Head of caudate nucleus (tissue), 42 donors: Measurements from ENCODE around the gene SETDB1.
"Not testable (repeated sequence)": the region's sequence is repeated elsewhere in the genome, so short reads cannot be mapped to it uniquely, and the experiment has no call there.

Experiments
- DNase-seq, 42 donors: peaks; one replicate each; pipeline versions ENCODE4 v3.0.0 to v3.0.0-alpha.2; 2020 to 2021; ENCODE audit warnings: mixed read lengths in 7 of 42
- intact Hi-C: fragments of 100-400 bp; cut with DNase I; formaldehyde crosslinking; loops from one replicate; pipeline ENCODE4 v1.15.0; 2022

The SETDB1 gene

DNA sequence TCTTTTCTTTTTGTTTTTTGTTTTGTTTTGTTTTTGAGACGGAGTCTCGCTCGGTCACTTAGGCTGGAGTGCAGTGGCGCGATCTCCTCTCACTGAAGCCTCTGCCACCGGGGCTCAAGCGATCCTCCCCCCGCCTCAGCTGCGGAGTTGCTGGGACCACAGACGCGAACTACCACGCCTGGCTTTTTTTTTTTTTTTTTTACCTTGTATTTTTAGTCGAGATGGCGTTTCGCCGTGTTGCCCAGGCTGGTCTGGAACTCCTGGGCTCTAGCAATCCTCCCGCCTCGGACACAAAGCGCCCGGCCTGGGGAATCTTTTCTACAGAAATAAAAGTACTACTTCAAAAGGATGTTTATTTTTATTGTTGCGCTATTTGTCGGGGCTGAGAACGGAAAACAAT lies 1.1 kb upstream of the SETDB1 start:
- peak in 11 of 42 donors; percentile 3 to 47 (median 24) for DNase-seq
- intact Hi-C loops = loop anchor here (10.0 kb wide), 1 partner anchor 50 kb away; the partner anchor contains the start of gene CERS2

DNA sequence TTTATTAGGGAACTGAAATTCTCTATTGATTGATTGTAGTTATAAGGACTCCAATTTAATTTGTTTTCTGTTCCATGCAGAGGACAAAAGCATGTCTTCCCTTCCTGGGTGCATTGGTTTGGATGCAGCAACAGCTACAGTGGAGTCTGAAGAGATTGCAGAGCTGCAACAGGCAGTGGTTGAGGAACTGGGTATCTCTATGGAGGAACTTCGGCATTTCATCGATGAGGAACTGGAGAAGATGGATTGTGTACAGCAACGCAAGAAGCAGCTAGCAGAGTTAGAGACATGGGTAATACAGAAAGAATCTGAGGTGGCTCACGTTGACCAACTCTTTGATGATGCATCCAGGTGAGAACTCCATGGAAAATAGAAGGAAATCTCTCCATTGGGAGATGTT lies 1.5 kb downstream of the SETDB1 start:
- DNase-seq = no peak
- intact Hi-C loops = loop anchor here (10.0 kb wide), 1 partner anchor 47 kb away; the partner anchor contains the start of gene CERS2

DNA sequence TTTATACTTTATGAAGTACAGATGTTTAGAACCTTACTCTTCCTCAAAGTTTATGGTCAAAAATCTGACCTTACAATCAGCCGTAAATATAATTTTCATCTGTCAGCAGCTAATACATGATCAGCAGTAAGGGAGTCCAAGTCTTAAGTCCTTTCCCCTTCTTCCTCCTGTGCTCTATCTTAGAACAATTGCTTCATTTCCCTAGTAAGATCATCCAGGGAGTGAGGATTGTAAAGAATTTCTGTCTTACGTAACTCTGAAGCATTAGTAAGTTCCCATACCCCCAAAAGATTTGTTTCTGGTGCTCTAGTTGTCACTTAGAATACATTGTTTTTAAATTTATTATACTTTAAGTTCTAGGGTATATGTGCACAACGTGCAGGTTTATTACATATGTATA lies 2.1 kb downstream of the SETDB1 start:
- no peak for DNase-seq
- intact Hi-C loops = loop anchor here (10.0 kb wide), 1 partner anchor 47 kb away; the partner anchor contains the start of gene CERS2

DNA sequence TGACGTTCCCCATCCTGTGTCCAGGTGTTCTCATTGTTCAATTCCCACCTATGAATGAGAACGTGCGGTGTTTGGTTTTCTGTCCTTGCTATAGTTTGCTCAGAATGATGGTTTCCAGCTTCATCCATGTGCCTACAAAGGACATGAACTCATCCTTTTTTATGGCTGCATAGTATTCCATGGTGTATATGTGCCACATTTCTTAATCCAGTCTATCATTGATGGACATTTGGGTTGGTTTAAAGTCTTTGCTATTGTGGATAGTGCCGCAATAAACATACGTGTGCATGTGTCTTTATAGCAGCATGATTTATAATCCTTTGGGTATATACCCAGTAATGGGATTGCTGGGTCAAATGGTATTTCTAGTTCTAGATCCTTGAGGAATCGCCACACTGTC lies 2.6 kb downstream of the SETDB1 start:
- DNase-seq = not testable (repeated sequence)
- intact Hi-C loops = loop anchor here (10.0 kb wide), 1 partner anchor 46 kb away; the partner anchor contains the start of gene CERS2

DNA sequence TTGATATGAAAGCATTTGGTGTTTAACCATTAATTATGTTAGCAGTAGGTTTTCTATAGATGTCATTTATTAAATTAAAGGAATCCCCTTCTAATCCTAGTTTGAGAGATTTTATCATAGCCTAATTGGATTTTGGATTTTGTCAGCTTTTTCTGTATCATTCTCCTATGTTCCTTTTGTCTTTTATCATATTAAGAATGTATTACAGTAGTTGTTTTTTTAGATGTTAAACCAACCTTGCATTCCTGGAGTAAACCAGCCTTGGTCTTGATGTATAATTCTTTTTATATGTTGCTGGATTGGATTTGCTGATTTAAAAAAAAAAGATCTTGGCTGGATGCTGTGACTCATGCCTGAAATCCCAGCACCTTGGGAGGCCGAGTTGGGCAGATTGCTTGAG lies 5.6 kb downstream of the SETDB1 start:
- intact Hi-C loops = no loop called here

DNA sequence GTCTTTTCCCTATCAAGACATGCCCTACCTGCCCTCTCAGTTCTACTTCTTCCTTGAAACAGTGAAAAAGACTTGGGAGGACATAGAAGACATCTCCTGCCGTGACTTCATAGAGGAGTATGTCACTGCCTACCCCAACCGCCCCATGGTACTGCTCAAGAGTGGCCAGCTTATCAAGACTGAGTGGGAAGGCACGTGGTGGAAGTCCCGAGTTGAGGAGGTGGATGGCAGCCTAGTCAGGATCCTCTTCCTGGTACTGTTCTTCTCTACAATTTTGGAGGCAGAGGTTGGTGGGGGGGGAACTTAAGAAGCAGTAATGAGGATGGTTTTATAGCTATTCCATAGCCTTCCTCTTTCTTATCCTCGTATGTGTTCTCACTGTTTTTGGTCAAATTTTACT lies 18.7 kb downstream of the SETDB1 start:
- intact Hi-C loops = no loop called here

More for the DNA sequence above, 5.6 kb downstream of the SETDB1 start:
- no peak for DNase-seq

DNA sequence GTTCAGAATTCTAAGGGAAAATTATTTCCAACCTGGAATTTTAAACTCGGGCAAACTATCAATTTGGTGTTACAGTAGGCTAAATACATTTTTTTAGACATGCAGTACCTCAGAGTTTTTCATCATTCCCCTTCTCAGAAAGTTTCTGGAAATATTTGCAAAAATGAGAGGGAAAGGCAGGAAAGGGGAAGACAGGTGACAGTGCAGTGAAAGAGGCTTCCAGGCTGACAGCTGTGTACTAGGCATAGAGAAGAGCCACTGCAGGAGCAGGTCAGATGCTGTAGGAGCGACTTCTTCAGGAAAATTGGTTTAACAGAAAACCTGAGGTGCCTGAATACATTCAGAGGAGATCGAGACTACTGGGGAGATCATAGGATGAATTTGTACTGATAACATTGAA lies 28.5 kb downstream of the SETDB1 start:
- intact Hi-C loops = no loop called here
- DNase-seq = no peak

More for the DNA sequence above, 18.7 kb downstream of the SETDB1 start:
- DNase-seq = no peak

DNA sequence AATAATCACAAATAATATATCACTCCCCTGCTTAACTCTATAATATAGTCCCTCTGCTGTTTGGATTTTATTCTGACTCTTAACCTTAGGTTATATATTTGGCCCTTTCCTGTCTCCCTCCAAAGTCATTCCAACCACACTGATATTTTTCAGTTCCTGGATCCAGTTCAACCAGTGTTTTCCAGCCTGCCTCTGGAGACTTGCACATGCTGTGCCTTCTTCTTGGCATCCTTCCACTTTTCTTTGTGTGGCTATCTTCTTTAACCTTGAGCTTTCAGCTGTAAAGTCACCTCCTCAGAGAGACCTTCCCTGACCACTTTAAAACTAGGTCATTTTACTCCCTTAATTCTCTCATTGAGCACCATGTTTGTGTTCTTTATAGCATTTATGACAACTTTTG lies 29.1 kb downstream of the SETDB1 start:
- peak in 2 of 42 donors; percentile 5 to 6 for DNase-seq
- intact Hi-C loops = no loop called here

DNA sequence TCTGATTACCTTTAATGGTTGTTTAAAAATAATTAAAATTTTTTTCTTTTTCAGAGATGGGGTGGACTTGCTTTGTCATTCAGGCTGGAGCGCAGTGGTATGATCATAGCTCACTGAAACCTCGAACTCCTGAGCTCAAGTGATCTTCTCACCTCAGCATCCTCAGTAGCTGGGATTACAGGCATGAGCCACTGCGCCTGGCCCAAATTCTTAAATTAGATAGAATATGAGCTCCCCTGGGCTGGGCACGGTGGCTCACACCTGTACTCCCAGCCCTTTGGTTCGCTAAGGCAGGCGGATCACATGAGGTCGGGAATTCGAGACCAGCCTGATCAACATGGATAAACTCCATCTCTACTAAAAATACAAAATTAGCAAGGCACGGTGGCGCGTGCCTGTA lies 31.5 kb downstream of the SETDB1 start:
- intact Hi-C loops = no loop called here
- no peak for DNase-seq

DNA sequence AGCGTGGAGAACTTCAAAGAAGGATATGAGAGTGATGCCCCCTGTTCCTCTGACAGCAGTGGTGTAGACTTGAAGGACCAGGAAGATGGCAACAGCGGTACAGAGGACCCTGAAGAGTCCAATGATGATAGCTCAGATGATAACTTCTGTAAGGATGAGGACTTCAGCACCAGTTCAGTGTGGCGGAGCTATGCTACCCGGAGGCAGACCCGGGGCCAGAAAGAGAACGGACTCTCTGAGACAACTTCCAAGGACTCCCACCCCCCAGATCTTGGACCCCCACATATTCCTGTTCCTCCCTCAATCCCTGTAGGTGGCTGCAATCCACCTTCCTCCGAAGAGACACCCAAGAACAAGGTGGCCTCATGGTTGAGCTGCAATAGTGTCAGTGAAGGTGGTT lies 34.5 kb downstream of the SETDB1 start:
- intact Hi-C loops = no loop called here
- no peak for DNase-seq

DNA sequence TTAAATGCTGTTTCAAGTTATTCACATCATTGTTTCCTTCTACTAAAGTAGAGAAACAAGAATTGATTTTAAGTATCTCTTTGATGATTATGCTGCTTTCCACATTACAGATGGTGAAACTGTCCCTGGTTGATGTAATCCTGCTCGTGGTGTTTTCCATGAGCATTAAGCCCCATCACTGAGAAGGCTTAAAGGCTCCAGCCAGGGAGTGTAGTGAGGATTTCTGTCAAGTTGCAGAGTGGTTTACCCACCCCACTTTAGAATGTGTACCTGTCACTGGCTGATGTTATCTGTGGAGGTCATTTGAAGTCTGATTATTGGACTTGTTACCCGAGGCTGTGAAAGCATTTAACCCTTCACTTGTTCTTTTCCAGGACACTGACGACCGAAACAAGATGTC lies 35.6 kb downstream of the SETDB1 start:
- peak in 1 of 42 donors; percentile 7 for DNase-seq
- intact Hi-C loops = no loop called here

DNA sequence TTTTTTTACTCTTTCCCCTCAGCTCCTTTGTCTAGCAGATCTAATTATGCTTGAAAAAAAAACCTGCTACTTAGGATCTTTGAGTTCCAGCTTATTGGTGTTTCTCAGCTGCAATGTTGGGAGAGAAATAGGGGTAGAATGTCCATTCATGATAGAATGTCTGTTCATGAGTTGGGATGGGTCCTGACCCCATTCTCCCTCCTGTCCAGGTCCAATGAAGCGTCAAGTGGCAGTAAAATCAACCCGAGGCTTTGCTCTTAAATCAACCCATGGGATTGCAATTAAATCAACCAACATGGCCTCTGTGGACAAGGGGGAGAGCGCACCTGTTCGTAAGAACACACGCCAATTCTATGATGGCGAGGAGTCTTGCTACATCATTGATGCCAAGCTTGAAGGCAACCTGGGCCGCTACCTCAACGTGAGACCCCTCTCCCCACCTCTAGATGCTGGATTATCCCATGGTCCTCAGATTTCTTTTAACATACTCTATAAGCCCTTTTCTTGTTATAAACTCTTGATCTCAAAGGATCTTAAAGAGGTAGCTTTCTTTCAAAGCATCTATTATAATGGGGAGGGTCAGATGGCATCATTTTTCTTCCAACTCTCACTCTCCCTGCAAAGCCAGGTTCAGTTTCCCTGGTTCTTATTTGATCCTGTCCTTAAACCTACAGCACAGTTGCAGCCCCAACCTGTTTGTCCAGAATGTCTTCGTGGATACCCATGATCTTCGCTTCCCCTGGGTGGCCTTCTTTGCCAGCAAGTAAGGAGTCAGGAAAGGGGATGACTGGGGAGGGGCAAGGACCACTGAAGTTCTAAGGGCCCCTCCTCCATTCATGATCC lies 37.4 kb downstream of the SETDB1 start:
- DNase-seq = no peak
- intact Hi-C loops = no loop called here

DNA sequence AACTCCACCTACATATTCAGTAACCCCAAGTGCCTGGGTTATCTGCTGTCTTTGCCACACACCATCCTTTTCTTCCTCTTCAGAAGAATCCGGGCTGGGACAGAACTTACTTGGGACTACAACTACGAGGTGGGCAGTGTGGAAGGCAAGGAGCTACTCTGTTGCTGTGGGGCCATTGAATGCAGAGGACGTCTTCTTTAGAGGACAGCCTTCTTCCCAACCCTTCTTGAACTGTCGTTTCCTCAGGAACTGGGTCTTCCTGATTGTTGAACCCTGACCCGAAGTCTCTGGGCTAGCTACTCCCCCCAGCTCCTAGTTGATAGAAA lies 38.0 kb downstream of the SETDB1 start:
- no peak for DNase-seq
- intact Hi-C loops = no loop called here

DNA sequence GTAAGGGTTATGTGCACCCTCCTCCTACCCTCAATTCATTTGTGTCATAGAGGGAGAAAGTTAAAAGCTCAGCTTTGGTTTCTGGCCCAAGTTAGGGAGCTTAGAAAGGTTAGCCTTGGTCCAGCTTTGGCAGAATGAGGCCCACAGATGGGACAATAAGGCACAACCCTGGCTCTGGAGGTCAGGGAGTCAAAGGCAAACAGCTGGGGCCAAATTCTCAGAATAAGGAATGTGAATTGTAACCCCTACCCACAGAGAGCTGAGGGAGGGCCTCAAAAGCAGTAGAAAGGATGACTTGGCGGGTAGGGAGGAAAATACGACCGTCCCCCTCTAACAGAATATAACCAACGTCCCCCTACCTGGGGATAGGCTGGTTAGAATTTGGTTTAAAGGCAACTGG lies 39.4 kb downstream of the SETDB1 start:
- DNase-seq = peak in 1 of 42 donors; percentile 16
- intact Hi-C loops = no loop called here

DNA sequence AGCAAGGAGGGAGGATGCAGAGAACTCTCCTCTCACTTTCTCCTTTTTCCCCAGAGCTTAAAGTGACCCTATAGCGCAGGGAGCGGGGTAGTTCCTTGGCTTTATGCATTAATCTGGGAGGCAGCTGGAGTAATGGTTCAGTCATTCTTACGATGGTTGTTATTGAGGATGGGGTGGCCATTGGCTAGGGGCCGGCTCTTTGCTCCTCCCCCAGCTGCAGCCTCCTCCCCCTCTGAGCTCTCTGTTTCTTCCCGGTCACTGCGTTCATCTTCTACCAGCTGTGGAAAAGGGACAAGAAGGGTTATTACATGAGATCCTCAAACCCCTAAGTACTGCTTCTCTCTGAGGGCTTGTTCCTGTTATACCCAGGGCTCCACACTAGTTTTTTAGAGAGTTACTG lies 39.8 kb downstream of the SETDB1 start:
- peak in 21 of 42 donors; percentile 21 to 72 (median 49) for DNase-seq
- intact Hi-C loops = no loop called here

DNA sequence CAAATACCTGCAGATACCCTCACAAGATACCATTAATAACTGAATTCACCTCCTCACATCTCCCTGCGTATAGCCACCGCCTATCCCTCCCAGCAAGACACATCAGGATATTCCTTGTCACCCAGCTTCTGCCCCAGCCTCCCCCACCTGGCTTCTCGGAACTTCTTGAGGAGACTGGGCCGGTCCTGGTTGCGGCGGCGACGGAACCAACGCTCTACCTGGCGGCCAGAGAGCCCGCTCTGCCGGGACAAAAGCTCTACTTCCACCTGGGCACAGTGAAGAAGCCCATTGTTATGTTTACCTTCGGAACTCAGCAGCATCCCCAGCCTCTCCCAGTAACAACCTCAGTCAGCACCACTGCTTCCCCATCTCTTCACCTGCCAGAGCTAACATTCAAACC lies 41.8 kb downstream of the SETDB1 start:
- intact Hi-C loops = no loop called here
- no peak for DNase-seq

DNA sequence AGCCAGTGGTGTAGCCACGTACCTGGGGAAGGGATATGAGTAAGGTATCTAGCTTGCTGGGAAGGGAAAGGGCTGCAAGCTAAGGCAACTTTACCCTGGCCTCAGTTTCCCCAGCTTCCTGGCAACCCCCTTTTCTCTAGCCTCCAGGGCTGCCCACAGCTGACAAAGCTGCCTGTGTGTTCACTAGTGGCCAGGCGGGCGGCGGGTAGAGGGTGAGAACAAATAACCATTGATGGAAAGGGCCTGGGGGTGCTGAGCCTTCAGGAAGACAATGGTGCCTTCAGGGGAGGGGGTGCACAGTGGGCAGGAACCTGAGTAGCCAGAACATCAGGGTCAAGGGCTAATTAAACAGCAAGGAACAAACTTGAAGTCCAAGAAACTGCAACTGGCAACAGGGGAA lies 42.3 kb downstream of the SETDB1 start:
- peak; percentile 47 to 91 (median 78) for DNase-seq
- intact Hi-C loops = no loop called here

DNA sequence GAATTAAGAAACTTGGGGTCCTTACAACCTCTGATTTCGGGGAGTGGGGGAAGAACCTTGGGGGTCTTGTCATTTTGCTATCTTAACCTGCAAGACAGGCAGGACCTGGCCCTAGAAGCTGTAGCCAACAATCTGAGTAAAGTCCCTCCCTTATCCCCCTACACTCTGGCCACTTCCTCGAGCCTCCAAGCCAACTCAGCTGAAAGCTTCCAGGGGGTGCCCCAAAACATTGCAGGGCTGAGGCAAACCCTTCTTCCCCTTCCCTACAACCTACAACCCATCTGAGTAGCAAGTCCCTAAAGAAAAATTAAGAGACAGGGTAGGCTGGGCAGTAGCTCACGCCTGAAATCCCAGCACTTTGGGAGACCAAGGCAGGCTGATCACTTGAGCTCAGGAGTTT lies 43.5 kb downstream of the SETDB1 start:
- DNase-seq = no peak
- intact Hi-C loops = loop anchor here (10.0 kb wide), 2 partner anchors 45 to 95 kb away; partner anchors contain the start of genes ARNT and SETDB1

DNA sequence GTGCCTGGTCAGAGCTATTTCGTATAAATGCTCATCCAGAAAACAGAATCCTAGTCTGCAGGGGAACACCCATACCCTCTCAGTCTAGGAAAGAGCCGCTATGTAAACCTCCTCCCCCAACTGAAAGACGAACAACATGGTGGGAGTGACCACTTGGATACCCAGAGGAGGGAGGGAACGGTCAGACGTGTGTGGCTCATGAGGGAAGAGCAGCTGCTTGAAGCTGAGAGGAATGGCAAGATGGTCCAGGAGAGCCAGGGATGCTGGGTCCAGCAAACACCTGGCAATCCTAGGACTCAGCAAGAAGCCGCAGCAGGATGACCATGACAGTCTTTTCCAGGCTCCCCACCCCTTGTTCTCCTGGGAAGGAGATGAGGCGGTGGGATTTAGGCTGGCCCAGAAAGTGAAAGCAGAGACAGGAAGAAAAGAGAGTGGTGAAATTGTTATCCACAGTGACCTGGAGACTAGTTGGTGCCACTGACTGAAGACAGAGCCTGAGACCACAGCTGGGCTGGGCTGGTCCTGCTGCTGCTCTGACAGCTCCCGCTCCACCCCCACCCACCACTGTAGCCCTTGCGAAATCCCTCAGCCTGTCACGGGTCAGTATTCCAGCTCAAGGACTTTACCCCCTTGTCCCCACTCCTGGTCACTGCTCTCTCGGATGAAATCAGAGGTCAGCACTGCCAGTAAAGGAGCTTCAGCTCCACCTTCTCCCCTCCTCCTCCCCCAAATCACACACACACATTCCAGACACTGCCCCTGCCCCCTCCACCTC lies 44.8 kb downstream of the SETDB1 start:
- DNase-seq = peak in 36 of 42 donors; percentile 12 to 74 (median 51)
- intact Hi-C loops = loop anchor here (10.0 kb wide), 2 partner anchors 46 to 96 kb away; partner anchors contain the start of genes ARNT and SETDB1
